Panc1 (cell line): Measurements from ENCODE around the gene MID2. TPM values are rescaled to one million over a fixed set of nuclear protein-coding genes. Genes with fewer than 3 reads are reported as not detected.

ENCODE experiments used
- ATAC-seq: fragments of 200-7000 bp; cut with Tn5 transposase; 2 replicates; pipeline ENCODE4 v1.9.1; 2020; ENCODE audit warnings: mild to moderate bottlenecking, moderate library complexity
- BruUV-seq: library from RNA; stranded (reverse); fragments of 400-500 nt; replicated peaks from 2 replicates; lab custom pipeline; 2021; lab: Mats Ljungman, UMichigan
- CTCF ChIA-PET: fragments of 300-600 bp; sonication (Branson Sonifier 250); formaldehyde crosslinking; loops from one replicate; lab custom pipeline; 2022; ENCODE audit warnings: antibody characterized with exemption; lab: Charles Lee
- POLR2A ChIA-PET: fragments of 300-600 bp; sonication (Branson Sonifier 250); formaldehyde crosslinking; loops from one replicate; lab custom pipeline; 2022; ENCODE audit warnings: antibody characterized with exemption; lab: Charles Lee
- DNase-seq: peaks from one replicate; pipeline ENCODE4 v3.0.0-alpha.2; 2010; ENCODE audit warnings: low read depth, low spot score
- H3K27ac ChIP-seq: 2 replicates; pipeline ENCODE4 v1.5.1; 2011; ENCODE audit warnings: mild to moderate bottlenecking, low read length, inconsistent platforms
- H3K27me3 ChIP-seq: fragments of 200-500 bp; sonication (Bioruptor generic); 2 replicates; pipeline ENCODE4 v1.6.0; 2014; ENCODE audit warnings: low read length, inconsistent platforms; ENCODE audit not compliant: control insufficient read depth, insufficient read depth
- H3K36me3 ChIP-seq: fragments of 200-500 bp; sonication (Bioruptor generic); 2 replicates; pipeline ENCODE4 v1.5.1; 2014; ENCODE audit warnings: inconsistent platforms, mild to moderate bottlenecking, low read length, moderate library complexity; ENCODE audit not compliant: control insufficient read depth, insufficient read depth
- H3K4me1 ChIP-seq: 2 replicates; pipeline ENCODE4 v1.5.1; 2011; ENCODE audit warnings: inconsistent platforms, mild to moderate bottlenecking, low read length, moderate library complexity; ENCODE audit not compliant: control insufficient read depth, insufficient read depth
- H3K4me3 ChIP-seq, 2 experiments: 2 replicates each; pipeline ENCODE4 v1.5.1; 2011 to 2012; ENCODE audit warnings: low read depth in 2 of 2, low read length in 2 of 2, mild to moderate bottlenecking in 2 of 2, inconsistent platforms in 1 of 2, moderate library complexity in 1 of 2
- H3K9me3 ChIP-seq: fragments of 200-500 bp; sonication (Bioruptor generic); 2 replicates; pipeline ENCODE4 v1.5.1; 2014; ENCODE audit warnings: low read depth, mild to moderate bottlenecking, inconsistent platforms, low read length, moderate library complexity; ENCODE audit not compliant: control insufficient read depth, insufficient read depth
- POLR2AphosphoS5 ChIP-seq: IDR thresholded peaks from 2 replicates; pipeline ENCODE4 v1.6.1; 2012; ENCODE audit warnings: mild to moderate bottlenecking, low read depth, low read length, moderate library complexity
- SIN3A ChIP-seq: IDR thresholded peaks from 2 replicates; pipeline ENCODE4 v1.6.1; 2012; ENCODE audit warnings: low read depth, mild to moderate bottlenecking, low read length, moderate library complexity, borderline replicate concordance; ENCODE audit not compliant: insufficient read depth
- TCF7L2 ChIP-seq: IDR thresholded peaks from 2 replicates; pipeline ENCODE4 v1.6.1; 2011; ENCODE audit warnings: mild to moderate bottlenecking, low read depth, low read length, inconsistent platforms
- in situ Hi-C: cut with HindIII; loops from 2 replicates; pipeline ENCODE4 v1.10.0; 2016; ENCODE audit warnings: low sequenced_read_pairs, low pct_unique_long_range_greater_than_20kb
- intact Hi-C: fragments of 100-400 bp; cut with micrococcal nuclease; formaldehyde crosslinking; loops from one replicate; pipeline ENCODE4 v1.10.0; 2022; ENCODE audit not compliant: unreplicated experiment
- total RNA-seq: library from RNA; stranded (reverse); gene quantifications from one replicate; pipeline ENCODE4 v1.2.1, GENCODE V29; 2021; ENCODE audit not compliant: unreplicated experiment
- TF ChIP-seq, protein P1 (sequence below): fragments of 450-650 bp; IDR thresholded peaks from 2 replicates; pipeline ENCODE4 v1.5.1; 2017; ENCODE audit warnings: mild to moderate bottlenecking
- TF ChIP-seq, protein P2 (sequence below), 2 experiments: IDR thresholded peaks; 2 replicates each; pipeline ENCODE4 v1.6.1; 2011 to 2012; ENCODE audit warnings: low read depth in 2 of 2, control low read depth in 1 of 2, low read length in 1 of 2, mild to moderate bottlenecking in 1 of 2, moderate library complexity in 1 of 2; ENCODE audit not compliant: insufficient read depth in 1 of 2

The MID2 gene
- total RNA-seq, 1 experiment from 2014 or later, result 24.7 TPM

DNA sequence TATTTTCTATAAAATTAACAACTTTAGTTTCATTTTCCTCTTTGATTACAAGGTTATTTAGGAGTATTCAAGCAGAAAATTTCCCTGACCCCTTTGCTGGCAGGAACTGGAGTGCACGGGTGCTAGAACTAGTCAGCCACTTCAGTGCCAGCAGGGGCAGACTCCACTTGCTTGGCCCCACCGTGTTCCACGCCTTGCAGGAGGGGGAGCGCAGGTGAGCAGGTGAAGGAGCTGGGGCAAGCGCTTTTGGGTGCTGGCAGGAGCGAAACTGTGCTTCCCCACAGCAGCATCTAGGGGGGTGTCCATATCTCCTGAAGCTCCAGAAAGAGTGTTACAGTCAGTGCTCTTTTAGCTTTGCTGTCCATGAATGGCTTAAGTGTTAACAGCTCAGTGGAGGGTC lies 45.5 kb downstream of the MID2 start:
- TF ChIP-seq TCF7L2 (no peak), SIN3A (no peak), POLR2AphosphoS5 (no peak)
- TF ChIP-seq, protein P1, sequence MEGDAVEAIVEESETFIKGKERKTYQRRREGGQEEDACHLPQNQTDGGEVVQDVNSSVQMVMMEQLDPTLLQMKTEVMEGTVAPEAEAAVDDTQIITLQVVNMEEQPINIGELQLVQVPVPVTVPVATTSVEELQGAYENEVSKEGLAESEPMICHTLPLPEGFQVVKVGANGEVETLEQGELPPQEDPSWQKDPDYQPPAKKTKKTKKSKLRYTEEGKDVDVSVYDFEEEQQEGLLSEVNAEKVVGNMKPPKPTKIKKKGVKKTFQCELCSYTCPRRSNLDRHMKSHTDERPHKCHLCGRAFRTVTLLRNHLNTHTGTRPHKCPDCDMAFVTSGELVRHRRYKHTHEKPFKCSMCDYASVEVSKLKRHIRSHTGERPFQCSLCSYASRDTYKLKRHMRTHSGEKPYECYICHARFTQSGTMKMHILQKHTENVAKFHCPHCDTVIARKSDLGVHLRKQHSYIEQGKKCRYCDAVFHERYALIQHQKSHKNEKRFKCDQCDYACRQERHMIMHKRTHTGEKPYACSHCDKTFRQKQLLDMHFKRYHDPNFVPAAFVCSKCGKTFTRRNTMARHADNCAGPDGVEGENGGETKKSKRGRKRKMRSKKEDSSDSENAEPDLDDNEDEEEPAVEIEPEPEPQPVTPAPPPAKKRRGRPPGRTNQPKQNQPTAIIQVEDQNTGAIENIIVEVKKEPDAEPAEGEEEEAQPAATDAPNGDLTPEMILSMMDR, result no peak
- TF ChIP-seq, protein P2, sequence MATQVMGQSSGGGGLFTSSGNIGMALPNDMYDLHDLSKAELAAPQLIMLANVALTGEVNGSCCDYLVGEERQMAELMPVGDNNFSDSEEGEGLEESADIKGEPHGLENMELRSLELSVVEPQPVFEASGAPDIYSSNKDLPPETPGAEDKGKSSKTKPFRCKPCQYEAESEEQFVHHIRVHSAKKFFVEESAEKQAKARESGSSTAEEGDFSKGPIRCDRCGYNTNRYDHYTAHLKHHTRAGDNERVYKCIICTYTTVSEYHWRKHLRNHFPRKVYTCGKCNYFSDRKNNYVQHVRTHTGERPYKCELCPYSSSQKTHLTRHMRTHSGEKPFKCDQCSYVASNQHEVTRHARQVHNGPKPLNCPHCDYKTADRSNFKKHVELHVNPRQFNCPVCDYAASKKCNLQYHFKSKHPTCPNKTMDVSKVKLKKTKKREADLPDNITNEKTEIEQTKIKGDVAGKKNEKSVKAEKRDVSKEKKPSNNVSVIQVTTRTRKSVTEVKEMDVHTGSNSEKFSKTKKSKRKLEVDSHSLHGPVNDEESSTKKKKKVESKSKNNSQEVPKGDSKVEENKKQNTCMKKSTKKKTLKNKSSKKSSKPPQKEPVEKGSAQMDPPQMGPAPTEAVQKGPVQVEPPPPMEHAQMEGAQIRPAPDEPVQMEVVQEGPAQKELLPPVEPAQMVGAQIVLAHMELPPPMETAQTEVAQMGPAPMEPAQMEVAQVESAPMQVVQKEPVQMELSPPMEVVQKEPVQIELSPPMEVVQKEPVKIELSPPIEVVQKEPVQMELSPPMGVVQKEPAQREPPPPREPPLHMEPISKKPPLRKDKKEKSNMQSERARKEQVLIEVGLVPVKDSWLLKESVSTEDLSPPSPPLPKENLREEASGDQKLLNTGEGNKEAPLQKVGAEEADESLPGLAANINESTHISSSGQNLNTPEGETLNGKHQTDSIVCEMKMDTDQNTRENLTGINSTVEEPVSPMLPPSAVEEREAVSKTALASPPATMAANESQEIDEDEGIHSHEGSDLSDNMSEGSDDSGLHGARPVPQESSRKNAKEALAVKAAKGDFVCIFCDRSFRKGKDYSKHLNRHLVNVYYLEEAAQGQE (IDR thresholded peaks at IDR 0.05; ENCODE audit: insufficient read depth in 1 of 2, low read depth in 2 of 2, low read length in 1 of 2), result no peak
- CTCF ChIA-PET, result no interaction called here
- POLR2A ChIA-PET, result no interaction called here
- Histone ChIP-seq H3K4me3 (no peak overlapping the region), H3K36me3 (no peaks in the 10 kb centered on the region), H3K27ac (no peak overlapping the region), H3K9me3 (no peaks in the 10 kb centered on the region), H3K4me1 (no peaks in the 10 kb centered on the region), H3K27me3 (no peaks in the 10 kb centered on the region)
- no TSS peak for BruUV-seq
- ATAC-seq (no peak), DNase-seq (no peak)
- in situ Hi-C loops, result no loop called here
- intact Hi-C loops, result no loop called here

DNA sequence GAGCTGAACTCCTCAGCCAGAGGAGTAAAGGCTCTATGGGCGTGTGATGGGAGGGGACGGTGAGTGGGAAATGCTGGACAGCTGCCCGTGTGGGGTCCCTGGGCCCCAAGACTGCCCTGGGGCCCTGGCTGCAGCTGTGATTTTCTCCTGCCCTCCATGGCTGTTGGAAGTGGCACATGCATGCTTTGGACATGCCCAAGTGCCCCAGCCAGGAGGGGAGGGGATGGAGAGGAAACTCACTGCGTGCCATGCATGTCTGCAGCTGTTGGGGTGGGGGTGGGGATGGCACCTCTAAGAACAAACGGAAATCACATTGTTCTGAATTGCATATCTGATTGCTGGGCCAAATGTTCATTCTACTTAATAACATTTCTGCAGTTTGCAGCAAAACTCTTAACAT lies 52.4 kb downstream of the MID2 start:
- in situ Hi-C loops (no loop called here), intact Hi-C loops (no loop called here)
- Histone ChIP-seq H3K27me3 (no peaks in the 10 kb centered on the region), H3K4me3 (no peak overlapping the region), H3K4me1 (no peaks in the 10 kb centered on the region), H3K27ac (no peak overlapping the region), H3K9me3 (no peaks in the 10 kb centered on the region), H3K36me3 (no peaks in the 10 kb centered on the region)
- ATAC-seq (no peak), DNase-seq (no peak)
- POLR2A ChIA-PET, result no interaction called here
- CTCF ChIA-PET, result no interaction called here
- BruUV-seq, result no TSS peak
- TF ChIP-seq TCF7L2, result no peak
- TF ChIP-seq POLR2AphosphoS5, result no peak
- TF ChIP-seq, protein P1, result no peak
- no peak for TF ChIP-seq SIN3A
- TF ChIP-seq, protein P2 (IDR thresholded peaks at IDR 0.05; ENCODE audit: insufficient read depth in 1 of 2, low read depth in 2 of 2, low read length in 1 of 2), result no peak
